ENCODE results near the gene ARL8A.

- no peak for TF ChIP-seq YY1 (IDR thresholded peaks at IDR 0.05; ENCODE audit: low read depth, low read length)
- no peak for TF ChIP-seq CTCF (IDR thresholded peaks at IDR 0.05 in 2 of 3, conservative IDR thresholded peaks at IDR 0.05 in 1 of 3; ENCODE audit: control insufficient read depth in 2 of 3, extremely low read depth in 1 of 3, insufficient read depth in 1 of 3, low read depth in 3 of 3, low read length in 3 of 3)
- TF ChIP-seq NRF1 (conservative IDR thresholded peaks at IDR 0.05; ENCODE audit: low read depth, low read length), result no peak
- TF ChIP-seq CREB1 (IDR thresholded peaks at IDR 0.05; ENCODE audit: low read depth), result no peak
- no peak for TF ChIP-seq HDAC2 (IDR thresholded peaks at IDR 0.05)
- TF ChIP-seq POLR2AphosphoS5 (IDR thresholded peaks at IDR 0.05; ENCODE audit: low read length), result no peak
- TF ChIP-seq POU2F2 (IDR thresholded peaks at IDR 0.05; ENCODE audit: borderline replicate concordance, low read depth, low read length), result no peak
Observed at GRCh38 chr1:202146993-202147392, 2.5 kb upstream of the ARL8A start.

Measured in GM12878 (cell line).